ENCODE measurements around the gene CHRNB1. TPM values are rescaled to one million over a fixed set of nuclear protein-coding genes. Genes with fewer than 3 reads are reported as not detected.

Gene CHRNB1
- total RNA-seq, 1 donor from 2014 or later: 12.5 TPM

- no peak for DNase-seq
These were observed 29.1 kb upstream of the CHRNB1 start for GRCh38 chr17:7415784-7416183.

GRCh38 chr17:7416323-7416722 lies 28.5 kb upstream of the CHRNB1 start:
- DNase-seq: no peak

- DNase-seq: no peak
These were observed 27.7 kb upstream of the CHRNB1 start for GRCh38 chr17:7417056-7417655.

GRCh38 chr17:7418472-7419152 lies 26.2 kb upstream of the CHRNB1 start:
- no peak for DNase-seq

- no peak for DNase-seq
These were observed 24.8 kb upstream of the CHRNB1 start, which contains the start of gene SPEM1 for GRCh38 chr17:7419819-7420610. Gene SPEM1 (plus strand): TSS chr17:7420324. CDS start chr17:7420385, 61 bp downstream.

DNA sequence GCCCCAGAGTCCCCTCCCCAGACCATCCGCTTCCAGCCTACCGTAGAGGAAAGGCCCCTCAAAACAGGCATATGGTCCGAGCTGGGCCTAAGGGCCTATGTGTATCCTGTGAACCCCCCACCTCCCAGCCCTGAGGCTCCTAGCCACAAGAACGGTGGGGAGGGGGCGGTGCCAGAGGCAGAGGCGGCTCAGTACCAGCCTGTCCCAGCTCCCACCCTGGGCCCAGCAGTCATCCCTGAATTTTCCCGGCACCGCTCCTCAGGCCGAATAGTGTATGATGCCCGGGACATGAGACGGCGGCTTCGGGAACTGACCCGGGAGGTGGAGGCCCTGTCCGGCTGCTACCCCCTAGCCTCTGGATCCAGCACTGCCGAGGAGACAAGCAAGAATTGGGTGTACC lies 23.7 kb upstream of the CHRNB1 start:
- no peak for DNase-seq

GRCh38 chr17:7423679-7424078 lies 21.2 kb upstream of the CHRNB1 start:
- no peak for DNase-seq

GRCh38 chr17:7425316-7425715 lies 19.5 kb upstream of the CHRNB1 start, which contains the start of gene SPEM2:
Gene SPEM2 (plus strand): TSS chr17:7425616. CDS start chr17:7425689, 73 bp downstream.
- no peak for DNase-seq

DNA sequence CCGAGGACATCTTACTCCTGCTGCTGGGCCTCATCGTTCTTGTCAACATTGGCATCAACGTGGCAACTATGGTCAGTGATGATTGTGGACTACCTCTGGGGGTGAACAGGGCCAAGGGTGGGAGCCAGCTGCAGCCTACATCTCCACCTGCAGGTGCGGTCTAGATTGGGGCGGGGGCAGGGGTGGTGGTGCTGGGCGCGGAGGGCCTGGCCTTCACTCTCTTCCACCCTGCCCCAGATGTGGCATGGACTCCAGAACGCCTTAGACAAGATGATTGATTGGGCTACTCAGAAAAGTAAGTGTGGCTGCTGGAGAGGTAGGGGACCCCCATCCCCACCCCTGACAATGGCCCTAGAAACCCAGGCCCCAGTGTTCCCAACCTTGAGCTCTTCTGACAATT lies 19.1 kb upstream of the CHRNB1 start:
- no peak for DNase-seq

GRCh38 chr17:7426203-7426863 lies 18.5 kb upstream of the CHRNB1 start:
- DNase-seq: no peak

GRCh38 chr17:7426896-7427489 lies 17.9 kb upstream of the CHRNB1 start:
- no peak for DNase-seq

- DNase-seq: no peak
These were observed 17.3 kb upstream of the CHRNB1 start for GRCh38 chr17:7427549-7427948.

- DNase-seq: no peak
These were observed 16.3 kb upstream of the CHRNB1 start, which contains the start of gene SPEM3 for GRCh38 chr17:7428557-7428956. Gene SPEM3 (plus strand): TSS chr17:7428857. CDS start chr17:7428903, 46 bp downstream.

GRCh38 chr17:7429722-7430121 lies 15.1 kb upstream of the CHRNB1 start:
- no peak for DNase-seq

DNA sequence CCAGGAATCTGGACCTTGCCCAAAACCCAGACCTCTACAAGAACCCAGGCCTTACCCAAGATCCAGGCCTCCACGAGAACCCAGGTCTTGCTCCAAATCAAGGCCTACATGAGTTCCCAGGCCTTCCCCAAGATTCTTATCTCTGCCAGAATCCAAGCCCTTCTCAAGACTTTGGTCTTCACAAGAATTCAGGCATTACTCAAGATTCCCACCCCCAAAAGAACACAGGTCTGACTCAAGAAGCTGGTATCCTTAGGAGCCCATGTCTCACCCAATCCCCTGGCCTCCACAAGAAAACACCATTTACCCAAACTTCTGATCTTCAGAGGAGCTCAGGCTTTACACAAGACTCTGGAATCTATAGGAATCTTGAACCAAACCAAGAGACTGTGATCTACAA lies 13.6 kb upstream of the CHRNB1 start:
- no peak for DNase-seq

GRCh38 chr17:7432296-7432695 lies 12.6 kb upstream of the CHRNB1 start:
- no peak for DNase-seq

- DNase-seq: no peak
These were observed 8.9 kb upstream of the CHRNB1 start for GRCh38 chr17:7435676-7436555.

DNA sequence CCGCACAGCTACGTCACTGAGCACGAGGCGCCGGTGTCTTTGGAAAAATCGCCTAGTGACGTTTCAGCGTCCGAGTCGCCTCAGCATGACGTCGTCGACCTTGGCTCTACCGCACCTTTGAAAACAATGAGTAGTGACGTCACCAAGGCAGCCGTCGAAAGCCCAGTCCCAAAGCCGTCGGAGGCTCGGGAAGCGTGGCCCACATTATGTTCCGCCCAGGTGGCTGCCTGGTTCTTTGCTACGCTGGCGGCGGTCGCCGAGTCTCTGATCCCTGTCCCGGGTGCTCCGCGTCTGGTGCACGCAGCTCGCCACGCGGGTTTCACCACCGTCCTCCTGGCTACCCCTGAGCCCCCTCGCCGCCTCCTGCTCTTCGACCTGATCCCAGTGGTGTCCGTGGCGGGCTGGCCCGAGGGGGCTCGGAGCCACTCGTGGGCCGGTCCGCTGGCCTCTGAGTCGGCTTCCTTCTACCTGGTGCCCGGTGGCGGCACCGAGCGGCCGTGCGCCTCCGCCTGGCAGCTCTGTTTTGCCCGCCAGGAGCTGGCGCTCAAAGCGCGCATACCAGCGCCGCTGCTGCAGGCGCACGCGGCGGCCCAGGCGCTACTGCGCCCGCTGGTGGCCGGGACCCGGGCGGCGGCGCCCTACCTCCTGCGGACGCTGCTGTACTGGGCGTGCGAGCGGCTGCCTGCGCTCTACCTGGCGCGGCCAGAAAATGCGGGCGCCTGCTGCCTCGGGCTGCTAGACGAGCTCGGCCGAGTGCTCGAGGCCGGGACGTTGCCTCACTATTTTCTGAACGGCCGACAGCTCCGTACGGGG lies 8.1 kb upstream of the CHRNB1 start:
- DNase-seq: no peak

DNA sequence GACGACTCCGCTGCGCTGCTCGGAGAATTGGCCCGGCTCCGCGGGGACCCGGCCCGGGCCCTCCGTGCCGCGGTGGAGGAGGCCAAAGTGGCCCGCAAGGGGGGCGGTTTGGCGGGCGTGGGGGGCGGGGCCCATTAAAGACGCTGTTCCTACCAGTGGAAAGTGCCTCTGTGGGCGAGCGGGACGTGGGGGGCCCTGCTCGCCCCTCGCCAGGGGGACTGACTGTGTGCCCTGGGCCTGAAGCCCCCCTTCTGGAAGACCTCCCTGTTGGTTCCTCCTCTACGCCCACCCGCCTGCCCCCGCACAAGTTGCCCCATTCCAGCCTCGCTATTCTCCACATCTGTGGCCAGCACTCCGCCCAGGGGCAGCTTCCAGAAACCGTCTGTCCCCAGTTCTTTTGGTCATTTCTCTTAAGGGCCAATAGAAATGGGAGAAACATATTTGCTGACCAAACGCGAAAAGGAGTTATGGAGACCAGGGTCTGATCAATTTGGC lies 7.4 kb upstream of the CHRNB1 start:
- no peak for DNase-seq
